Retinal pigment epithelial cell (primary cell): ENCODE data around the gene LIFR.

ENCODE experiments used
- DNase-seq: peaks from one replicate; pipeline ENCODE4 v3.0.0-alpha.2; 2010; ENCODE audit warnings: low read depth
- H3K4me3 ChIP-seq: 2 replicates; pipeline ENCODE4 v1.5.1; 2011; ENCODE audit warnings: mild to moderate bottlenecking, low read length, control low read depth, moderate library complexity
- CTCF ChIP-seq: conservative IDR thresholded peaks from 2 replicates; pipeline ENCODE4 v1.5.1; 2011; ENCODE audit warnings: low read depth, low read length, control low read depth, inconsistent platforms

Gene LIFR

GRCh38 chr5:38426986-38427950, 129.2 kb downstream of the LIFR start:
- DNase-seq: no peak
- TF ChIP-seq CTCF: no peak
- no peak overlapping the region for H3K4me3 ChIP-seq

GRCh38 chr5:38426490-38426889, 130.0 kb downstream of the LIFR start:
- no peak for DNase-seq
- TF ChIP-seq CTCF: no peak
- no peak overlapping the region for H3K4me3 ChIP-seq
